Uterus (tissue), 4 donors: Measurements from ENCODE around the gene VPS4A. TPM values are rescaled to one million over a fixed set of nuclear protein-coding genes. Genes with fewer than 3 reads are reported as not detected.

Experiments used
- DNase-seq, 2 donors: peaks; one replicate each; pipeline ENCODE4 v3.0.0-alpha.2; 2019 to 2020
- H3K27ac ChIP-seq, 2 donors: fragments of 200-600 bp; sonication (generic); 1 replicate in 1 of 2; 2 replicates in 1 of 2; pipeline ENCODE4 v1.5.1; 2016 to 2018
- H3K27me3 ChIP-seq, 2 donors: fragments of 200-600 bp; sonication (generic); one replicate each; pipeline ENCODE4 v1.5.1; 2018 to 2019; ENCODE audit warnings: control low read depth in 1 of 2
- H3K36me3 ChIP-seq, 2 donors: fragments of 200-600 bp; sonication (generic); one replicate each; pipeline ENCODE4 v1.5.1; 2019; ENCODE audit warnings: control low read depth in 1 of 2
- H3K4me1 ChIP-seq, 2 donors: fragments of 200-600 bp; sonication (generic); one replicate each; pipeline ENCODE4 v1.5.1; 2018 to 2019; ENCODE audit warnings: control low read depth in 1 of 2
- H3K4me3 ChIP-seq, 2 donors: fragments of 200-600 bp; sonication (generic); 1 replicate in 1 of 2; 2 replicates in 1 of 2; pipeline ENCODE4 v1.5.1; 2018 to 2019; ENCODE audit warnings: mild to moderate bottlenecking in 1 of 2
- H3K9me3 ChIP-seq, 2 donors: fragments of 200-600 bp; sonication (generic); one replicate each; pipeline ENCODE4 v1.5.1; 2019; ENCODE audit warnings: control low read depth in 1 of 2
- POLR2A ChIP-seq, 2 donors: fragments of 450-650 bp; IDR thresholded peaks; one replicate each; pipeline ENCODE4 v1.6.1; 2016; ENCODE audit warnings: antibody characterized with exemption in 2 of 2, mild to moderate bottlenecking in 1 of 2, moderate library complexity in 1 of 2
- intact Hi-C: fragments of 100-400 bp; cut with DNase I; formaldehyde crosslinking; loops from one replicate; pipeline ENCODE4 v1.15.1; 2023; ENCODE audit warnings: low total_unique reads
- total RNA-seq, 4 donors: library from RNA; depleted of rRNA in 3 of 4; stranded (reverse); fragments of >200 nt in 3 of 4; gene quantifications; one replicate each; pipeline versions ENCODE4 v1.1.0 to v1.2.4, GENCODE V29; 2014 to 2023
- TF ChIP-seq, protein P1 (sequence below), 4 experiments: fragments of 200-600 bp in 2 of 4; fragments of 450-650 bp in 2 of 4; sonication (generic) in 2 of 4; IDR thresholded peaks; one replicate each; pipeline ENCODE4 v1.5.1; 2016 to 2019; ENCODE audit warnings: antibody characterized with exemption in 4 of 4, mild to moderate bottlenecking in 2 of 4, moderate library complexity in 1 of 4
- donor health status: DM: yes; HTN: yes; CAD: no.

VPS4A gene
- total RNA-seq, 4 donors from 2014 or later: 14.6 to 39.5 (median 25.0) TPM

DNA sequence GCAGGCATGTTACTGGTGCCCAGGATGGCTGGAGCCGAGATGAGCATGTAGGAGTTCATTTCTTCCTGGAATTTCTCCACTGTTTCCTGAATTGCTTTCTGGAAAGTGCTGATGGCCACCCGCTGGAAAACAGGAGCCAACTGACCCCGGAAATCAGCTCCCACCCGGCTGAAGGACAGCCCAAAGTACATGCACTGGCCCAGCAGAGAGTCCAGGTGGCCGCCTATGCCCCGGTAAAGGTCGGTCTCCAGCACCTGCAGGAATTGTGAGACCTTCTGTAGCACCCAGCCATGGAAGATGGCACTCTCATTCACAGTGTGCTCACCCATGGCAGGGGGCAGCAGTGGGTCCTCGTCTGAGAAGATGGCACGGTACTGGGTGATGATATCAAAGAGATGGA, 23.5 kb downstream of the VPS4A start:
- H3K4me1 ChIP-seq: peaks cover 7 to 10% of the 10 kb centered on the region in 2 donors
- no peak overlapping the region for H3K4me3 ChIP-seq
- H3K27ac ChIP-seq: no peak overlapping the region
- no peaks in the 10 kb centered on the region for H3K27me3 ChIP-seq
- H3K36me3 ChIP-seq: no peaks in the 10 kb centered on the region
- no peak for DNase-seq
- intact Hi-C loops: no loop called here
- no peaks in the 10 kb centered on the region for H3K9me3 ChIP-seq
- TF ChIP-seq, protein P1, sequence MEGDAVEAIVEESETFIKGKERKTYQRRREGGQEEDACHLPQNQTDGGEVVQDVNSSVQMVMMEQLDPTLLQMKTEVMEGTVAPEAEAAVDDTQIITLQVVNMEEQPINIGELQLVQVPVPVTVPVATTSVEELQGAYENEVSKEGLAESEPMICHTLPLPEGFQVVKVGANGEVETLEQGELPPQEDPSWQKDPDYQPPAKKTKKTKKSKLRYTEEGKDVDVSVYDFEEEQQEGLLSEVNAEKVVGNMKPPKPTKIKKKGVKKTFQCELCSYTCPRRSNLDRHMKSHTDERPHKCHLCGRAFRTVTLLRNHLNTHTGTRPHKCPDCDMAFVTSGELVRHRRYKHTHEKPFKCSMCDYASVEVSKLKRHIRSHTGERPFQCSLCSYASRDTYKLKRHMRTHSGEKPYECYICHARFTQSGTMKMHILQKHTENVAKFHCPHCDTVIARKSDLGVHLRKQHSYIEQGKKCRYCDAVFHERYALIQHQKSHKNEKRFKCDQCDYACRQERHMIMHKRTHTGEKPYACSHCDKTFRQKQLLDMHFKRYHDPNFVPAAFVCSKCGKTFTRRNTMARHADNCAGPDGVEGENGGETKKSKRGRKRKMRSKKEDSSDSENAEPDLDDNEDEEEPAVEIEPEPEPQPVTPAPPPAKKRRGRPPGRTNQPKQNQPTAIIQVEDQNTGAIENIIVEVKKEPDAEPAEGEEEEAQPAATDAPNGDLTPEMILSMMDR (IDR thresholded peaks at IDR 0.05): no peak
- TF ChIP-seq POLR2A (IDR thresholded peaks at IDR 0.05): no peak

DNA sequence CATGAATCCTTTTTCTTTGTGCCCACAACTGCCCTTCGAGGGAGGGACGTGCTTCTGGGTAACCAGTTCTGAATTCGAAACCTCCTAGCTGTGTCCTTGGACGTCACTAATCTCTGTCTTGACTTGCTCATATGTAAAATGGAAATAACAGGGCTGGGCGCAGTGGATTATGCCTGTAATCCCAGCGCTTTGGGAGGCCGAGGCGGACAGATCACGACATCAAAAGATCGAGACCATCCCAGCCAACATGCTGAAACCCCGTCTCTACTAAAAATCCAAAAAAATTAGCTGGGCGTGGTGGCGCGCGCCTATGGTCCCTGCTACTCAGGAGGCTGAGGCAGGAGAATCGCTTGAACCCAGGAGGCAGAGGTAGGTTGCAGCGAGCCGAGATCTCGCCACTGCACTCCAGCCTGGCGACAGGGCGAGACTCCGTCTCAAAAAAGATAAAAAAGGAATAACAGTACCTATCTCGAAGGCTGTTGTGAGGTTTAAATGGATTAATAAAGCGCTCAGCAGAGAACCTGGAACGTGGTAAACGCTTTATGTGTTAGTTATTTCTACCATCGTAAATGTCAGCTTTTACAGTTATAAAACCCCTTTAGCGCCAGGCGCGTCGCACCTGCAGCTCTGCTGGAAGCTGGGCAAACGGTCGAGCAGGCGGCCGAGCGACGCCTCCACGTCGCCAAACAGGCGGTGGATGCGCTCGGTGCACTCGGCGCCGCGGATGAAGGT, 27.6 kb downstream of the VPS4A start:
- no peaks in the 10 kb centered on the region for H3K9me3 ChIP-seq
- no peaks in the 10 kb centered on the region for H3K27me3 ChIP-seq
- peaks cover 0 to 4% of the 10 kb centered on the region in 2 donors for H3K36me3 ChIP-seq
- peak overlapping the region; percentile 85 to 92 for H3K27ac ChIP-seq
- peak overlapping the region; percentile 75 to 95 for H3K4me3 ChIP-seq
- intact Hi-C loops: no loop called here
- DNase-seq: no peak
- TF ChIP-seq, protein P1 (IDR thresholded peaks at IDR 0.05): no peak
- no peak for TF ChIP-seq POLR2A (IDR thresholded peaks at IDR 0.05)
- H3K4me1 ChIP-seq: peaks cover 7 to 10% of the 10 kb centered on the region in 2 donors

DNA sequence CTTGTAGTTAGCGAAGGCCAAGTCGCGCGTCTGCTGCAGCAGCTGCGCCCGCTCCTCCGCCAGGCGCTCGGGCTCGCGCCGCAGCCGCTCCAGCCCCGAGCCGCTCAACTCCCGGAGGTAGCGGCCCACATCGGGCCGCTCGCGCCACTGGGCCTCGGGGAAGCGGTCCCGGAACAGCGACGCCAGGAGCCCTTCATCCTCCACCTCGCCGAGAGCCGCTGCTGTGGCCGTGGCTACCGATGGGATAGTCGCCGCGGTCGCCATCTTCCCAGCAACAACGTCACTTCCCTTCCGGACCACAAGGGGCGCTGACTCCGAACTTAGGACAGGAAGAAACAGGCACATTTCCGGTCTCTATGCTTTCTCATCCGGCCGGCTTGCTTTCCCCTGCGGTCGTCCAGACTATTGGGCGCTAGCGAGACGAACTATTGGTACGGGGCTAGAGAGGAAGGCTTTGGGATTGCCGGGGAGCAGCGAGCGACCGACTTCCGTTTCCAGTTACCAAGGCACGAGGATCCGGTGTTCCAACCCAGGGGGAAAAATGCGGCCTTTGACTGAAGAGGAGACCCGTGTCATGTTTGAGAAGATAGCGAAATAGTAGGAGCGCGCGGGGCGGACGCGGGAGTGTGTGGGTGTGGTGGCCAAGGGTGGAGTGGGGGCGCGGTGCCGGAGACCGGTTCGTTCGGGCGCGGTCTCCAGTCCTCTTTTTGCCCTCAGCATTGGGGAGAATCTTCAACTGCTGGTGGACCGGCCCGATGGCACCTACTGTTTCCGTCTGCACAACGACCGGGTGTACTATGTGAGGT, 28.3 kb downstream of the VPS4A start, which contains the start of the genes COG8 and NIP7:
Gene COG8, minus strand, starts transcription at position 276 of the 806 bp plus-strand sequence. Its CDS starts 12 bp downstream, at position 264.
Gene NIP7, plus strand, starts transcription at position 484 of the 806 bp plus-strand sequence. Its CDS starts 58 bp downstream, at position 542.
- intact Hi-C loops: no loop called here
- peaks cover 0 to 4% of the 10 kb centered on the region in 2 donors for H3K36me3 ChIP-seq
- no peaks in the 10 kb centered on the region for H3K27me3 ChIP-seq
- H3K4me3 ChIP-seq: peak within 1 kb of the TSS; percentile 75 to 95
- H3K27ac ChIP-seq: peak within 1 kb of the TSS; percentile 85 to 92
- no peaks in the 10 kb centered on the region for H3K9me3 ChIP-seq
- peak; percentile 93 to 95 for DNase-seq
- TF ChIP-seq, protein P1 (IDR thresholded peaks at IDR 0.05): peak; percentile 81 to 91 (median 86)
- peak in 1 of 2 donors; percentile 60 for TF ChIP-seq POLR2A (IDR thresholded peaks at IDR 0.05)
- peaks cover 7 to 10% of the 10 kb centered on the region in 2 donors for H3K4me1 ChIP-seq

DNA sequence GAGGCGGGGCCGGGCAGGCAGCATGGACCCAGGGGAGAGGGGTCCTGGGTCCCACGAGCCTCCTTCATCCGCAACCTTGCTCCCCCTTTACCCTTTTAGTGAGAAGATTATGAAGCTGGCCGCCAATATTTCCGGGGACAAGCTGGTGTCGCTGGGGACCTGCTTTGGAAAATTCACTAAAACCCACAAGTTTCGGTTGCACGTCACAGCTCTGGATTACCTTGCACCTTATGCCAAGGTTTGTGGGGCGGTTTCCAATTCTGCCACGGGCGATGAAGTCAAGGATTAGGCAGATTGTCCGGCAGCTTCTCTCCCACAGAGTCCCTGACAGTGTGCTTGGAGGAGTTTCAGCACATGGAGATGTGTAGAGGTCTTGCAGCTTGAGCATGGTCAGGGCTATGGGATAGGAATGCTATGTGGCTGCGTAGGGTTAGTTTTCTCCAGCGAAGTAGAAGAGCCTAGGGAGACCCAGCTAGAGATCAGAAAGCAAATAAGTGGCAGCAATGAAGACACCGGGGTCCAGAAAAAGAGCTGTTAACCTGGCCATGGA, 29.0 kb downstream of the VPS4A start:
- no peak for TF ChIP-seq POLR2A (IDR thresholded peaks at IDR 0.05)
- TF ChIP-seq, protein P1 (IDR thresholded peaks at IDR 0.05): no peak
- intact Hi-C loops: no loop called here
- no peak for DNase-seq
- Histone ChIP-seq H3K36me3 (peaks cover 0 to 4% of the 10 kb centered on the region in 2 donors), H3K9me3 (no peaks in the 10 kb centered on the region), H3K4me1 (peaks cover 7 to 10% of the 10 kb centered on the region in 2 donors), H3K4me3 (peak overlapping the region; percentile 75 to 95), H3K27me3 (no peaks in the 10 kb centered on the region), H3K27ac (peak overlapping the region; percentile 85 to 92)
